HG02981 (cell line): Measurements from ENCODE around the gene RPL37.
"Not testable (repeated sequence)": the region's sequence is repeated elsewhere in the genome, so short reads cannot be mapped to it uniquely, and the experiment has no call there.

Experiments
- ATAC-seq: cut with Tn5 transposase; IDR thresholded peaks from one replicate; pipeline ENCODE4 v1.9.1; 2021; ENCODE audit warnings: mild to moderate bottlenecking, moderate library complexity; ENCODE audit not compliant: unreplicated experiment

The RPL37 gene

GRCh38 chr5:40834849-40835787 is at the start of gene RPL37:
TSS of gene RPL37 (minus strand) at chr5:40835222. CDS start at chr5:40835185, 37 bp downstream.
- ATAC-seq = peak; percentile 95

GRCh38 chr5:40883051-40883450 is 48.0 kb upstream of the RPL37 start:
- not testable (repeated sequence) for ATAC-seq

GRCh38 chr5:40882291-40882690 is 47.3 kb upstream of the RPL37 start:
- no peak for ATAC-seq

- no peak for ATAC-seq
These were observed 44.3 kb upstream of the RPL37 start for GRCh38 chr5:40879163-40879942.

GRCh38 chr5:40877371-40877988 is 42.5 kb upstream of the RPL37 start:
- ATAC-seq = no peak

GRCh38 chr5:40875958-40876357 is 40.9 kb upstream of the RPL37 start:
- ATAC-seq = no peak

GRCh38 chr5:40873286-40873880 is 38.4 kb upstream of the RPL37 start:
- ATAC-seq = no peak

- ATAC-seq = not testable (repeated sequence)
These were observed 37.2 kb upstream of the RPL37 start for GRCh38 chr5:40872253-40872652.

GRCh38 chr5:40871177-40871576 is 36.2 kb upstream of the RPL37 start:
- ATAC-seq = no peak

- ATAC-seq = no peak
These were observed 34.4 kb upstream of the RPL37 start for GRCh38 chr5:40869384-40869783.

GRCh38 chr5:40866844-40867243 is 31.8 kb upstream of the RPL37 start:
- no peak for ATAC-seq

- ATAC-seq = not testable (repeated sequence)
These were observed 30.0 kb upstream of the RPL37 start for GRCh38 chr5:40865004-40865403.

GRCh38 chr5:40860711-40861110 is 25.7 kb upstream of the RPL37 start:
- ATAC-seq = no peak

GRCh38 chr5:40853632-40854192 is 18.7 kb upstream of the RPL37 start:
- no peak for ATAC-seq

GRCh38 chr5:40847525-40847924 is 12.5 kb upstream of the RPL37 start:
- no peak for ATAC-seq

GRCh38 chr5:40846371-40846770 is 11.3 kb upstream of the RPL37 start:
- no peak for ATAC-seq

GRCh38 chr5:40844565-40844964 is 9.5 kb upstream of the RPL37 start:
- ATAC-seq = no peak

GRCh38 chr5:40842351-40842750 is 7.3 kb upstream of the RPL37 start:
- ATAC-seq = no peak

GRCh38 chr5:40841068-40841805 is 6.2 kb upstream of the RPL37 start, which contains the start of gene CARD6:
TSS of gene CARD6 (plus strand) at chr5:40841367. CDS start at chr5:40841383, 16 bp downstream.
- ATAC-seq = peak; percentile 41

- ATAC-seq = no peak
These were observed 3.1 kb upstream of the RPL37 start for GRCh38 chr5:40838086-40838485.
